Aorta (tissue), 5 donors: Measurements from ENCODE around the gene CD47. TPM values are rescaled to one million over a fixed set of nuclear protein-coding genes. Genes with fewer than 3 reads are reported as not detected.

ENCODE experiments used
- ATAC-seq: fragments of 200-7000 bp; cut with Tn5 transposase; one replicate; pipeline ENCODE4 v1.9.1; 2022; ENCODE audit warnings: moderate library complexity; ENCODE audit not compliant: low FRiP score
- DNase-seq, 2 donors: peaks; one replicate each; pipeline ENCODE4 v3.0.0-alpha.2; 2020
- H3K27ac ChIP-seq, 2 donors: one replicate each; pipeline ENCODE4 v1.5.1; 2013; ENCODE audit warnings: low read length in 2 of 2, mild to moderate bottlenecking in 2 of 2, moderate library complexity in 2 of 2, control low read depth in 1 of 2, inconsistent platforms in 1 of 2, low read depth in 1 of 2
- H3K27me3 ChIP-seq, 2 donors: one replicate each; pipeline ENCODE4 v1.6.1; 2013; ENCODE audit warnings: control low read depth in 1 of 2, low read length in 1 of 2, mild to moderate bottlenecking in 1 of 2, moderate library complexity in 1 of 2; ENCODE audit not compliant: insufficient read depth in 2 of 2, control insufficient read depth in 1 of 2
- H3K36me3 ChIP-seq, 2 donors: one replicate each; pipeline ENCODE4 v1.6.1; 2013; ENCODE audit warnings: control low read depth in 1 of 2, low read length in 1 of 2, mild to moderate bottlenecking in 1 of 2; ENCODE audit not compliant: insufficient read depth in 2 of 2, control insufficient read depth in 1 of 2
- H3K4me1 ChIP-seq, 2 donors: one replicate each; pipeline ENCODE4 v1.6.1; 2013; ENCODE audit warnings: low read length in 2 of 2, control low read depth in 1 of 2, mild to moderate bottlenecking in 1 of 2, moderate library complexity in 1 of 2; ENCODE audit not compliant: insufficient read depth in 2 of 2, control insufficient read depth in 1 of 2
- H3K4me3 ChIP-seq, 2 donors: one replicate each; pipeline ENCODE4 v1.5.1; 2013; ENCODE audit warnings: low read length in 2 of 2, control low read depth in 1 of 2, mild to moderate bottlenecking in 1 of 2
- H3K9me3 ChIP-seq: one replicate; pipeline ENCODE4 v1.6.1; 2013; ENCODE audit warnings: mild to moderate bottlenecking, low read length; ENCODE audit not compliant: control insufficient read depth
- WGBS, 2 donors: extraction: QIAGEN DNeasy Blood & Tissue Kit; methylation state at CpG; one replicate each; pipeline ENCODE4 v1.1.7; 2013; 5-methylcytosine and 5-hydroxymethylcytosine counted together
- intact Hi-C, 2 donors: fragments of 100-400 bp; cut with DNase I; formaldehyde crosslinking; loops; one replicate each; pipeline versions ENCODE4 v1.14.2 to v1.15.0; 2022
- polyA plus RNA-seq, 2 donors: library from polyadenylated mRNA; stranded (reverse); fragments of 200-250 nt; gene quantifications; one replicate each; pipeline ENCODE4 v1.2.3, GENCODE V29; 2013
- total RNA-seq, 2 donors: library from RNA; stranded (reverse); fragmentation: NEBNext Ultra II Directional; extraction: Animal tissue kit (Norgen Biotek cat#: 25700); gene quantifications; one replicate each; pipeline ENCODE4 v1.2.1, GENCODE V29; 2021
- donor health status: healthy with polysubstance abuse.
- donor health status: Bipolar disorder and iron deficiency.
- donor health status: DM: no; HTN: no; CAD: no.
- donor health status: DM: no; HTN: no; CAD: no.
- donor health status: DM: yes; HTN: yes; CAD: no.

Gene CD47
- total and polyA plus RNA-seq, 4 donors, result 14.9 to 96.7 (median 58.9) TPM

DNA sequence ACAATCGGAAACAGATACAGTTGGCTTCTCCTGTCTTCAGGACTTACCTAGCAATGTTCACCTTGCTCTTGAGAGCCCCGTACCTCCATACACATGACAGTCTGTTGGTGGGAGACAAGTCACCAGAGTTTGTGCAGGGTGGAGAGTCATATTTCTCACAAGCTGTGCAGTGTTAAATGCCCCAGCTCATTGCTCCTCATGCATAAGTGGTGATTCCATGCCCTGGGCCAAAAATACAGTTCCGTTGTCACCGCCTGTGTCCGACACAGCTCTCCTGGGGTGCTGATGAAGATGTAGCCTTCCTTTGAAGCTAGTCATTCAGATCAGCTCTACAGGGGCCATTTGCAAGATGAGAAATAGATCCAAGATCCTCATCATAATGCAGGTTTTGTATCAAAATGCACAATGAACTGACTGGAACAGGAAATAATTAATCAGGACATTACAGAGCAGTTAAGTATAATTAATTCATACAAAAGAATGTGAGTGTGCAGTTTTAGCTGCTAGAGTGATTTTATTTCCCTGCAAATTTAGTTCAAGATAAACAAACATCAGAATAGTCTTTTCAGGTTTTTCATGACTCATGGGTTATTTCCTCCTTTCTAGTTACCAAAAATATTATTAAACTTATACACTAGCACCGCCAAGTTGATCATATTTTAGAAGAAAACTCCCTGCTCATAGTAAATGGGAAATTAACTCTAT, 66.5 kb downstream of the CD47 start:
- no peaks in the 10 kb centered on the region for H3K27me3 ChIP-seq
- no peak for DNase-seq
- H3K9me3 ChIP-seq, result no peaks in the 10 kb centered on the region
- no peak for ATAC-seq
- no peak overlapping the region for H3K4me3 ChIP-seq
- no peaks in the 10 kb centered on the region for H3K36me3 ChIP-seq
- WGBS, 2 donors, result 66 to 70% methylated on average over 6 of the region's 6 CpGs
- peaks cover 0 to 1% of the 10 kb centered on the region in 2 donors for H3K4me1 ChIP-seq
- intact Hi-C loops, result no loop called here
- H3K27ac ChIP-seq, result no peak overlapping the region

- Histone ChIP-seq H3K4me3 (no peak overlapping the region), H3K9me3 (no peaks in the 10 kb centered on the region), H3K27me3 (no peaks in the 10 kb centered on the region), H3K27ac (no peak overlapping the region), H3K4me1 (peaks cover 0 to 1% of the 10 kb centered on the region in 2 donors), H3K36me3 (no peaks in the 10 kb centered on the region)
- 95 to 98% methylated on average over 3 of the region's 3 CpGs for WGBS, 2 donors
- ATAC-seq, result no peak
- intact Hi-C loops, result no loop called here
- no peak for DNase-seq
Measured at GRCh38 chr3:108022256-108023150, 68.3 kb downstream of the CD47 start.

- ATAC-seq, result no peak
- 95 to 100% methylated on average over 2 of the region's 2 CpGs for WGBS, 2 donors
Measured at GRCh38 chr3:108021533-108021932, 69.3 kb downstream of the CD47 start.

DNA sequence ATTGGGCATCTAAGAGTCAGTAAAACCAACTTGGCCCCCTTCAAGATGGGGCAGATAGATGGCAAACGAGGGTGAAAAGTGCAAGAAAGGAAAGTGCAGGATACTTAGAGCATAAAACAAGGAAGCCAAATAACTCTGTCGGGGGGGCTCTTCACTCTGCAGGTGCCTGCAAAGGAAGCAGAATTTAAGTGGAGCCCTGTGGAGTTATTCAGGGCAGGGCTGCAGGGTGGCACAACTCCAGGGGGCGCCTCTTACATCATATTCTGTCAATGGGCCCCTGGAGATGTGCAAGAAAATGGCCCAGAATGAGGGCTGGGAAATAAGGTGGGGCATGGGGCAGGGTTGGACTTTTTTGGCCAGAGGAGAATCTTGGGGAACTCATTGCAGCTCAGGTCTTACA, 69.7 kb downstream of the CD47 start:
- Histone ChIP-seq H3K4me1 (peaks cover 0 to 1% of the 10 kb centered on the region in 2 donors), H3K36me3 (no peaks in the 10 kb centered on the region), H3K4me3 (no peak overlapping the region), H3K9me3 (no peaks in the 10 kb centered on the region), H3K27ac (no peak overlapping the region), H3K27me3 (no peaks in the 10 kb centered on the region)
- intact Hi-C loops, result no loop called here
- no peak for ATAC-seq
- 83% methylated on average over 3 of the region's 3 CpGs for WGBS, 2 donors
- DNase-seq, result no peak

More at GRCh38 chr3:108021533-108021932, 69.3 kb downstream of the CD47 start:
- H3K27ac ChIP-seq, result no peak overlapping the region
- DNase-seq, result no peak
- no peaks in the 10 kb centered on the region for H3K36me3 ChIP-seq
- intact Hi-C loops, result no loop called here
- H3K4me3 ChIP-seq, result no peak overlapping the region
- H3K27me3 ChIP-seq, result no peaks in the 10 kb centered on the region
- H3K9me3 ChIP-seq, result no peaks in the 10 kb centered on the region
- peaks cover 0 to 1% of the 10 kb centered on the region in 2 donors for H3K4me1 ChIP-seq

DNA sequence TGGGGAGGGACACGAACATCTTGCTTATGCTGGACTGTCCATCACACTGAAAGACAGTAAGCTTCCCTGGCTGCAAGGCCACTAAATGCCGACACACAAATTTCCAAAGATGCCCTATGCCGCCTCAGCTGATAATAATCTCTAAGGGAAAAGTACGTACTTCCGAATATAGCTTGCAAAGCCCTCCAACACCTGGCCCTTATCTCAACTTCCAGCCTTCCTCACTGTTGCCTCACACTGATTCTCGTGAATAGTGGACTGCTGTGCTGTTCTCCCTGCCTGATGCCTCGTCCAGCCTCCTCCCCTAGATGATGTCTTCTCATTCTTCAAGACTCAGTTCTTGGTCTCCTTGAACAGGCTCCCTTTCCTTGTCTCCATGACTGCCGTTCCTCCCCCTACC, 72.3 kb downstream of the CD47 start:
- Histone ChIP-seq H3K27ac (no peak overlapping the region), H3K36me3 (no peaks in the 10 kb centered on the region), H3K4me3 (no peak overlapping the region), H3K27me3 (no peaks in the 10 kb centered on the region), H3K4me1 (no peaks in the 10 kb centered on the region), H3K9me3 (no peaks in the 10 kb centered on the region)
- intact Hi-C loops, result no loop called here
- no peak for DNase-seq
- no peak for ATAC-seq
- WGBS, 2 donors, result 79 to 90% methylated on average over 8 of the region's 8 CpGs

- DNase-seq (no peak), ATAC-seq (no peak)
- Histone ChIP-seq H3K36me3 (no peaks in the 10 kb centered on the region), H3K4me3 (no peak overlapping the region), H3K4me1 (no peaks in the 10 kb centered on the region), H3K27me3 (no peaks in the 10 kb centered on the region), H3K27ac (no peak overlapping the region), H3K9me3 (no peaks in the 10 kb centered on the region)
- intact Hi-C loops, result no loop called here
- 97% methylated on average over 4 of the region's 4 CpGs for WGBS, 2 donors
Measured at GRCh38 chr3:108017587-108017986, 73.2 kb downstream of the CD47 start.

DNA sequence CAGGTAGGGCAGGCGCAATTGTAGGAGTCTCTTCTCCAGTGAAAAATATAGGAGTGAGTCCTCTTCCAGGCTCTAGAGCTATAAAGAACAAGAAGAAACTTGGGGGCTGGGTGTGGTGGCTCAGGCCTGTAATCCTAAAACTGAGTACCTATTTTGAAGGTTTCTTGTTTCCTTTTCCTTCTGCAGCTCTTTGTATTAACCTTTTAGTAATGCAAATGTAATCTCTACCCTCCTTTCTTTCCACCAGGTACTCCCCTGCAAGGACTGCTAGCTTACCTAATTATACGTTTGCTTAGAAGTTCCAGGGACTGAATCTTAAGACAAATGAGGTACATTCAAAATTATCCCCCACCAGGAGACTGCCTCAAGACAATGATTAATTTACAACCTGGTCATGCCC, 75.9 kb downstream of the CD47 start:
- 96% methylated on average over 2 of the region's 2 CpGs for WGBS, 2 donors
- Histone ChIP-seq H3K27me3 (no peaks in the 10 kb centered on the region), H3K36me3 (no peaks in the 10 kb centered on the region), H3K4me3 (no peak overlapping the region), H3K27ac (no peak overlapping the region), H3K4me1 (no peaks in the 10 kb centered on the region), H3K9me3 (no peaks in the 10 kb centered on the region)
- intact Hi-C loops, result no loop called here
- DNase-seq (no peak), ATAC-seq (no peak)

- 90 to 91% methylated on average over 8 of the region's 8 CpGs for WGBS, 2 donors
- ATAC-seq (no peak), DNase-seq (no peak)
- Histone ChIP-seq H3K9me3 (no peaks in the 10 kb centered on the region), H3K27me3 (no peaks in the 10 kb centered on the region), H3K36me3 (no peaks in the 10 kb centered on the region), H3K4me1 (no peaks in the 10 kb centered on the region), H3K27ac (no peak overlapping the region), H3K4me3 (no peak overlapping the region)
- intact Hi-C loops, result no loop called here
Measured at GRCh38 chr3:108013141-108014055, 77.4 kb downstream of the CD47 start.
